ENCODE data around the gene CPNE7.
"Not testable (repeated sequence)": the region's sequence is repeated elsewhere in the genome, so short reads cannot be mapped to it uniquely, and the experiment has no call there.

The CPNE7 gene

GRCh38 chr16:89633064-89633631 lies 57.6 kb downstream of the CPNE7 start:
- Histone ChIP-seq H2AFZ (ENCODE audit: low read depth, low read length) (no peak overlapping the region), H3K27me3 (ENCODE audit: low read depth, low read length) (peaks cover 5% of the 10 kb centered on the region; the same call in 1 of the 2 replicates), H3K27ac (ENCODE audit: low read length) (no peak overlapping the region), H4K20me1 (ENCODE audit: insufficient read depth, low read length) (no peaks in the 10 kb centered on the region), H3K4me1 (ENCODE audit: low read length) (no peaks in the 10 kb centered on the region), H3K4me2 (ENCODE audit: low read length) (no peak overlapping the region), H3K9me3 (ENCODE audit: insufficient read depth, low read length) (no peaks in the 10 kb centered on the region), H3K79me2 (ENCODE audit: low read length) (no peaks in the 10 kb centered on the region), H3K9ac (ENCODE audit: low read length) (no peak overlapping the region), H3K36me3 (replicated peaks; ENCODE audit: low read depth, low read length) (no peaks in the 10 kb centered on the region), H3K4me3 (ENCODE audit: low read length) (no peak overlapping the region)
- TF ChIP-seq EZH2phosphoT487 (IDR thresholded peaks at IDR 0.05; ENCODE audit: low read depth) = no peak

GRCh38 chr16:89634463-89635385 lies 59.2 kb downstream of the CPNE7 start:
- not testable (repeated sequence) for H3K27ac ChIP-seq (ENCODE audit: low read length); H3K4me3 ChIP-seq (ENCODE audit: low read length); H2AFZ ChIP-seq (ENCODE audit: low read depth, low read length); H3K9ac ChIP-seq (ENCODE audit: low read length); H3K4me1 ChIP-seq (ENCODE audit: low read length); H3K4me2 ChIP-seq (ENCODE audit: low read length); H3K9me3 ChIP-seq (ENCODE audit: insufficient read depth, low read length); H3K79me2 ChIP-seq (ENCODE audit: low read length); H4K20me1 ChIP-seq (ENCODE audit: insufficient read depth, low read length); H3K36me3 ChIP-seq (replicated peaks; ENCODE audit: low read depth, low read length); H3K27me3 ChIP-seq (ENCODE audit: low read depth, low read length)

GRCh38 chr16:89636663-89637062 lies 61.1 kb downstream of the CPNE7 start:
- no peaks in the 10 kb centered on the region for H3K9me3 ChIP-seq (ENCODE audit: insufficient read depth, low read length)
- TF ChIP-seq EZH2phosphoT487 (IDR thresholded peaks at IDR 0.05; ENCODE audit: low read depth) (no peak), CTCF (IDR thresholded peaks at IDR 0.05; ENCODE audit: low read depth, low read length) (no peak)
- no peak overlapping the region for H3K4me2 ChIP-seq (ENCODE audit: low read length)
- H3K4me1 ChIP-seq (ENCODE audit: low read length) = no peaks in the 10 kb centered on the region
- H3K79me2 ChIP-seq (ENCODE audit: low read length) = no peaks in the 10 kb centered on the region
- peaks cover 5% of the 10 kb centered on the region; the same call in 1 of the 2 replicates for H3K27me3 ChIP-seq (ENCODE audit: low read depth, low read length)
- H3K4me3 ChIP-seq (ENCODE audit: low read length) = no peak overlapping the region
- H2AFZ ChIP-seq (ENCODE audit: low read depth, low read length) = no peak overlapping the region
- no peaks in the 10 kb centered on the region for H4K20me1 ChIP-seq (ENCODE audit: insufficient read depth, low read length)
- no peaks in the 10 kb centered on the region for H3K36me3 ChIP-seq (replicated peaks; ENCODE audit: low read depth, low read length)
- no peak overlapping the region for H3K9ac ChIP-seq (ENCODE audit: low read length)
- no peak overlapping the region for H3K27ac ChIP-seq (ENCODE audit: low read length)

- H3K27ac ChIP-seq (ENCODE audit: low read length) = no peak overlapping the region
- no peak for TF ChIP-seq CTCF (IDR thresholded peaks at IDR 0.05; ENCODE audit: low read depth, low read length)
- no peak for TF ChIP-seq EZH2phosphoT487 (IDR thresholded peaks at IDR 0.05; ENCODE audit: low read depth)
- H3K9ac ChIP-seq (ENCODE audit: low read length) = no peak overlapping the region
- no peak overlapping the region for H3K4me3 ChIP-seq (ENCODE audit: low read length)
- no peaks in the 10 kb centered on the region for H3K4me1 ChIP-seq (ENCODE audit: low read length)
- H3K9me3 ChIP-seq (ENCODE audit: insufficient read depth, low read length) = no peaks in the 10 kb centered on the region
- no peaks in the 10 kb centered on the region for H4K20me1 ChIP-seq (ENCODE audit: insufficient read depth, low read length)
- H3K36me3 ChIP-seq (replicated peaks; ENCODE audit: low read depth, low read length) = no peaks in the 10 kb centered on the region
- H2AFZ ChIP-seq (ENCODE audit: low read depth, low read length) = no peak overlapping the region
- no peak overlapping the region for H3K4me2 ChIP-seq (ENCODE audit: low read length)
- no peaks in the 10 kb centered on the region for H3K79me2 ChIP-seq (ENCODE audit: low read length)
- peaks cover 5% of the 10 kb centered on the region; the same call in 1 of the 2 replicates for H3K27me3 ChIP-seq (ENCODE audit: low read depth, low read length)
These were observed 61.8 kb downstream of the CPNE7 start for GRCh38 chr16:89637379-89637778.

- Histone ChIP-seq H3K9ac (ENCODE audit: low read length) (no peak overlapping the region), H3K4me1 (ENCODE audit: low read length) (no peaks in the 10 kb centered on the region), H3K79me2 (ENCODE audit: low read length) (no peaks in the 10 kb centered on the region), H3K36me3 (replicated peaks; ENCODE audit: low read depth, low read length) (no peaks in the 10 kb centered on the region), H4K20me1 (ENCODE audit: insufficient read depth, low read length) (no peaks in the 10 kb centered on the region), H3K4me2 (ENCODE audit: low read length) (no peak overlapping the region), H3K9me3 (ENCODE audit: insufficient read depth, low read length) (no peaks in the 10 kb centered on the region), H3K27ac (ENCODE audit: low read length) (no peak overlapping the region), H3K4me3 (ENCODE audit: low read length) (no peak overlapping the region), H2AFZ (ENCODE audit: low read depth, low read length) (no peak overlapping the region), H3K27me3 (ENCODE audit: low read depth, low read length) (peaks cover 4% of the 10 kb centered on the region; the same call in 1 of the 2 replicates)
- TF ChIP-seq CTCF (IDR thresholded peaks at IDR 0.05; ENCODE audit: low read depth, low read length) (no peak), EZH2phosphoT487 (IDR thresholded peaks at IDR 0.05; ENCODE audit: low read depth) (no peak)
These were observed 62.9 kb downstream of the CPNE7 start for GRCh38 chr16:89638455-89638854.
